GM12892 (cell line): ENCODE results near the gene FNDC11.

ENCODE experiments used
- POLR2A ChIP-seq: IDR thresholded peaks from 2 replicates; pipeline ENCODE4 v1.6.1; 2011; ENCODE audit warnings: low read depth, low read length, control low read depth
- TAF1 ChIP-seq: IDR thresholded peaks from 2 replicates; pipeline ENCODE4 v1.6.1; 2011; ENCODE audit warnings: low read depth, mild to moderate bottlenecking, control low read depth, low read length, borderline replicate concordance

- TF ChIP-seq TAF1 (no peak), POLR2A (no peak)
These were observed 7.1 kb downstream of the FNDC11 start for GRCh38 chr20:63560856-63561609.
